ENCODE data around the gene FOXC2. TPM values are rescaled to one million over a fixed set of nuclear protein-coding genes. Genes with fewer than 3 reads are reported as not detected.

The FOXC2 gene
- total and polyA plus RNA-seq, 2 of the 13 experiments (the other 11 are each of a cell fraction or from before 2014, with no cell fraction given), result not detected

- no peak overlapping the region for H2AFZ ChIP-seq (ENCODE audit: low read length)
- WGBS (ENCODE audit: low lambda C conversion rate), result 15% methylated on average over 6 of the region's 7 CpGs
Observed at GRCh38 chr16:86611525-86611855, 44.9 kb downstream of the FOXC2 start.

More at GRCh38 chr16:86611525-86611855, 44.9 kb downstream of the FOXC2 start:
- in situ Hi-C loops (cut with HindIII; ENCODE audit: extremely low pct_ligation_motif_present, low pct_unique_long_range_greater_than_20kb) (no loop called here), intact Hi-C loops (cut with micrococcal nuclease; ENCODE audit: unreplicated experiment) (no loop called here)
- no peak for DNase-seq (ENCODE audit: low spot score)
- Histone ChIP-seq H3K9me3 (ENCODE audit: low read length) (no peaks in the 10 kb centered on the region), H3K79me2 (ENCODE audit: insufficient read depth, low read length) (no peaks in the 10 kb centered on the region), H3K27me3 (ENCODE audit: control insufficient read depth in 1 of 2, insufficient read depth in 2 of 2, low read length in 2 of 2) (peaks cover 4 to 30% of the 10 kb centered on the region in 2 experiments; a peak in 4 of 5 replicates), H3K4me3 (replicated peaks in 1 of 3; ENCODE audit: insufficient read depth in 1 of 3, low read depth in 2 of 3, low read length in 3 of 3) (no peak overlapping the region; a peak in 1 of 6 replicates), H3K36me3 (replicated peaks in 1 of 2; ENCODE audit: control insufficient read depth in 1 of 2, insufficient read depth in 2 of 2, low read length in 2 of 2) (no peaks in the 10 kb centered on the region), H3K9ac (ENCODE audit: insufficient read depth, low read depth, low read length) (no peak overlapping the region), H4K20me1 (ENCODE audit: insufficient read depth, low read length) (no peaks in the 10 kb centered on the region), H3K4me1 (ENCODE audit: insufficient read depth, low read length) (peaks cover 13% of the 10 kb centered on the region), H3K27ac (ENCODE audit: extremely low read length, insufficient read depth, low read length) (no peak overlapping the region), H3K4me2 (ENCODE audit: low read depth, low read length) (0 out of 2 replicates have a peak overlapping the region, but pooled peaks have one; percentile 6)
- FAIRE-seq, result no peak
- TF ChIP-seq ZBTB33 (CRISPR knock-in tag; IDR thresholded peaks at IDR 0.05), result no peak
- TF ChIP-seq BCL3 (CRISPR knock-in tag; IDR thresholded peaks at IDR 0.05), result no peak
- TF ChIP-seq KLF9 (CRISPR knock-in tag; IDR thresholded peaks at IDR 0.05; ENCODE audit: low read depth), result no peak
- no peak for TF ChIP-seq KDM6A (CRISPR knock-in tag; IDR thresholded peaks at IDR 0.05; ENCODE audit: low read depth)
- TF ChIP-seq DPF2 (CRISPR knock-in tag; IDR thresholded peaks at IDR 0.05; ENCODE audit: borderline replicate concordance, low read depth), result no peak
- no peak for TF ChIP-seq ARID2 (CRISPR knock-in tag; IDR thresholded peaks at IDR 0.05; ENCODE audit: borderline replicate concordance)
- TF ChIP-seq, protein P1, sequence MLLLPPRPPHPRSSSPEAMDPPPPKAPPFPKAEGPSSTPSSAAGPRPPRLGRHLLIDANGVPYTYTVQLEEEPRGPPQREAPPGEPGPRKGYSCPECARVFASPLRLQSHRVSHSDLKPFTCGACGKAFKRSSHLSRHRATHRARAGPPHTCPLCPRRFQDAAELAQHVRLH (CRISPR knock-in tag; IDR thresholded peaks at IDR 0.05; ENCODE audit: borderline replicate concordance, low read depth), result no peak
- no TSS peak for BruUV-seq (replicated peaks)
- POLR2A ChIA-PET, result no interaction called here
- no peak; the same call in 2 of the 3 replicates for ATAC-seq
- CTCF ChIA-PET (ENCODE audit: low intra/inter-chr PET ratio, low total read pairs), result no interaction called here
